HepG2 (cell line): ENCODE measurements around the gene PNN. TPM values are rescaled to one million over a fixed set of nuclear protein-coding genes. Genes with fewer than 3 reads are reported as not detected.
A peak's percentile ranks its signal among the peaks of the same experiment; 100 is the strongest.

Source experiments
- JDP2 ChIP-seq: sonication (generic); formaldehyde crosslinking; IDR thresholded peaks from 2 replicates; pipeline ENCODE4 v1.8.1; 2022; ENCODE audit warnings: missing genetic modification reagents, borderline replicate concordance
- KLF9 ChIP-seq: IDR thresholded peaks from 2 replicates; pipeline ENCODE4 v1.6.1; 2016; ENCODE audit warnings: low read depth
- PHF5A ChIP-seq: IDR thresholded peaks from one replicate; pipeline ENCODE4 v1.6.1; 2018; ENCODE audit warnings: low read depth, missing genetic modification reagents; ENCODE audit not compliant: unreplicated experiment
- RBM39 ChIP-seq: fragments of 200-400 bp; formaldehyde crosslinking; IDR thresholded peaks from one replicate; pipeline ENCODE4 v1.6.1; 2018; ENCODE audit warnings: antibody characterized with exemption, mild to moderate bottlenecking, low read depth, low read length; ENCODE audit not compliant: poor library complexity, severe bottlenecking
- RFXAP ChIP-seq: sonication (generic); formaldehyde crosslinking; IDR thresholded peaks from 2 replicates; pipeline ENCODE4 v1.4.0; 2020; ENCODE audit warnings: missing genetic modification reagents, borderline replicate concordance
- SMYD3 ChIP-seq: sonication (generic); formaldehyde crosslinking; IDR thresholded peaks from 2 replicates; pipeline ENCODE4 v1.8.1; 2023; ENCODE audit warnings: mild to moderate bottlenecking, missing genetic modification reagents
- TBX2 ChIP-seq: sonication (generic); formaldehyde crosslinking; IDR thresholded peaks from 2 replicates; pipeline ENCODE4 v1.5.0; 2020; ENCODE audit warnings: missing genetic modification reagents, mild to moderate bottlenecking, borderline replicate concordance
- YEATS2 ChIP-seq: sonication (generic); formaldehyde crosslinking; IDR thresholded peaks from 2 replicates; pipeline ENCODE4 v1.4.0; 2020; ENCODE audit warnings: missing genetic modification reagents, borderline replicate concordance
- ZNF501 ChIP-seq: sonication (generic); formaldehyde crosslinking; IDR thresholded peaks from 2 replicates; pipeline ENCODE4 v1.5.1; 2020; ENCODE audit warnings: mild to moderate bottlenecking, moderate library complexity, missing genetic modification reagents
- ZNF766 ChIP-seq: sonication (generic); formaldehyde crosslinking; IDR thresholded peaks from 2 replicates; pipeline ENCODE4 v1.5.0; 2020; ENCODE audit warnings: missing genetic modification reagents, borderline replicate concordance
- ZNF839 ChIP-seq: sonication (generic); formaldehyde crosslinking; IDR thresholded peaks from 2 replicates; pipeline ENCODE4 v1.4.0; 2020; ENCODE audit warnings: missing genetic modification reagents, mild to moderate bottlenecking, borderline replicate concordance
- polyA plus RNA-seq, 8 experiments: library from polyadenylated mRNA; depleted of rRNA in 3 of 8; stranded (reverse) in 7 of 8; unstranded in 1 of 8; fragments of >200 nt; fragmentation: Illumina TruSeq in 4 of 8; extraction: Trizol in 4 of 8; gene quantifications; 2 replicates each; pipeline versions ENCODE4 v1.2.1 to v1.2.3, GENCODE V29; 2011 to 2016; ENCODE audit warnings: low read depth in 4 of 8, missing spikeins in 1 of 8, mixed read lengths in 1 of 8; ENCODE audit not compliant: insufficient read depth in 1 of 8
- total RNA-seq, 5 experiments: library from RNA; depleted of rRNA; stranded (reverse); fragments of >200 nt; fragmentation: Illumina TruSeq; extraction: Trizol; gene quantifications; 2 replicates each; pipeline ENCODE4 v1.2.3, GENCODE V29; 2016; ENCODE audit warnings: low read depth in 1 of 5
- TF ChIP-seq, protein P1 (sequence below): sonication (generic); formaldehyde crosslinking; IDR thresholded peaks from 2 replicates; pipeline ENCODE4 v1.4.0; 2020; ENCODE audit warnings: missing genetic modification reagents
- TF ChIP-seq, protein P2 (sequence below), 2 experiments: fragments of 450-650 bp in 1 of 2; sonication (generic) in 1 of 2; formaldehyde crosslinking; IDR thresholded peaks; 2 replicates each; pipeline versions ENCODE4 v1.5.0 to v1.8.0; 2020 to 2022; ENCODE audit warnings: mild to moderate bottlenecking in 1 of 2, missing genetic modification reagents in 1 of 2
- TF ChIP-seq, protein P3 (sequence below): sonication (generic); formaldehyde crosslinking; IDR thresholded peaks from 2 replicates; pipeline ENCODE4 v1.5.1; 2020; ENCODE audit warnings: mild to moderate bottlenecking, missing genetic modification reagents, borderline replicate concordance
- TF ChIP-seq, protein P4 (sequence below): sonication (generic); formaldehyde crosslinking; IDR thresholded peaks from 2 replicates; pipeline ENCODE4 v1.8.0; 2022; ENCODE audit warnings: missing genetic modification reagents, mild to moderate bottlenecking, borderline replicate concordance

PNN gene
- total and polyA plus RNA-seq, 2 of the 13 experiments (the other 11 are each of a cell fraction or from before 2014, with no cell fraction given), result 58.0 to 214 TPM

DNA sequence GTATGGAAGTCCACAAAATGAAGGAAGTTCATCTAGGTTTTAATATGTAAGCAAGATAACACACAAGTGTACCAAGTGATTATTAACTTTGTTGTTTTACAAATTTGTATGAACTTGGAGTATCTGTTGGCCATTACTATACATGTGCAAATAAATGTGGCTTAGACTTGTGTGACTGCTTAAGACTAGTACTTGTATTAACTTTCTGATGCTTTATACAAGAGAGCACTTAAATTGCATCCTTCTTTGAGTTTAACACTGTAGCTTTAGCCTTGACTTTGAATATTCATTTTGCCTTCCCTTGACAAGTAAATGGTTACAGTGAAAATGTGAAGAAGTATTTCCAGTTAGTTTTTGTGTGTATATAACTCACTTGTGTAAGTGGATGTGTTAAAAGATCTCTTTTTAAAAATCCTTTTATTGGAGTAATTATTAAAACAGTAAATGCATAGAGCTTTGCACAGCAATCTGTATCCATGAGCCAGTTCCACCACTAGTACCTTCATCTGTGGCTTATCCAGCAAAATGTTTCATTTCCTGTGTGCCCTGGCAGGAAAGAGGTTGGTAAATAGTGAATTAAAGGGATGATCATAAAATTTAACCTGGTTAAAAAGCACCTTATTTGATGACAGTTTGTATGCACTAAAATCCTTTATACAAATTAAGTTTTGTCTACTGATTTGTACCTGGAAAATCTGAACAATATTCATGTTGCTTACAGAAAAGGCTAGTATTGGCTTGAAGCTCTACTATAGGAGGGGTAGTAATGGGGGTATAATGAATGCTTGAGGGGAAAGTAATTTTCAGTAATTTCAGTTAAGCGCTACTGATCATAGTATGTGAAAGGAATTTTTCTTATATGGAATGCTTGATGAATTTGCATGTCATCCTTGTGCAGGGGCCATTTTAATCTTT, 8.0 kb downstream of the PNN start (continued):
- TF ChIP-seq, protein P1, sequence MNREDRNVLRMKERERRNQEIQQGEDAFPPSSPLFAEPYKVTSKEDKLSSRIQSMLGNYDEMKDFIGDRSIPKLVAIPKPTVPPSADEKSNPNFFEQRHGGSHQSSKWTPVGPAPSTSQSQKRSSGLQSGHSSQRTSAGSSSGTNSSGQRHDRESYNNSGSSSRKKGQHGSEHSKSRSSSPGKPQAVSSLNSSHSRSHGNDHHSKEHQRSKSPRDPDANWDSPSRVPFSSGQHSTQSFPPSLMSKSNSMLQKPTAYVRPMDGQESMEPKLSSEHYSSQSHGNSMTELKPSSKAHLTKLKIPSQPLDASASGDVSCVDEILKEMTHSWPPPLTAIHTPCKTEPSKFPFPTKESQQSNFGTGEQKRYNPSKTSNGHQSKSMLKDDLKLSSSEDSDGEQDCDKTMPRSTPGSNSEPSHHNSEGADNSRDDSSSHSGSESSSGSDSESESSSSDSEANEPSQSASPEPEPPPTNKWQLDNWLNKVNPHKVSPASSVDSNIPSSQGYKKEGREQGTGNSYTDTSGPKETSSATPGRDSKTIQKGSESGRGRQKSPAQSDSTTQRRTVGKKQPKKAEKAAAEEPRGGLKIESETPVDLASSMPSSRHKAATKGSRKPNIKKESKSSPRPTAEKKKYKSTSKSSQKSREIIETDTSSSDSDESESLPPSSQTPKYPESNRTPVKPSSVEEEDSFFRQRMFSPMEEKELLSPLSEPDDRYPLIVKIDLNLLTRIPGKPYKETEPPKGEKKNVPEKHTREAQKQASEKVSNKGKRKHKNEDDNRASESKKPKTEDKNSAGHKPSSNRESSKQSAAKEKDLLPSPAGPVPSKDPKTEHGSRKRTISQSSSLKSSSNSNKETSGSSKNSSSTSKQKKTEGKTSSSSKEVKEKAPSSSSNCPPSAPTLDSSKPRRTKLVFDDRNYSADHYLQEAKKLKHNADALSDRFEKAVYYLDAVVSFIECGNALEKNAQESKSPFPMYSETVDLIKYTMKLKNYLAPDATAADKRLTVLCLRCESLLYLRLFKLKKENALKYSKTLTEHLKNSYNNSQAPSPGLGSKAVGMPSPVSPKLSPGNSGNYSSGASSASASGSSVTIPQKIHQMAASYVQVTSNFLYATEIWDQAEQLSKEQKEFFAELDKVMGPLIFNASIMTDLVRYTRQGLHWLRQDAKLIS (CRISPR knock-in tag), result no peak
- no peak for TF ChIP-seq TBX2 (CRISPR knock-in tag)
- TF ChIP-seq JDP2 (CRISPR knock-in tag), result no peak
- no peak for TF ChIP-seq RBM39
- TF ChIP-seq ZNF839, result no peak
- TF ChIP-seq PHF5A (CRISPR knock-in tag), result peak; percentile 38
- TF ChIP-seq KLF9 (CRISPR knock-in tag), result no peak
- TF ChIP-seq, protein P2, sequence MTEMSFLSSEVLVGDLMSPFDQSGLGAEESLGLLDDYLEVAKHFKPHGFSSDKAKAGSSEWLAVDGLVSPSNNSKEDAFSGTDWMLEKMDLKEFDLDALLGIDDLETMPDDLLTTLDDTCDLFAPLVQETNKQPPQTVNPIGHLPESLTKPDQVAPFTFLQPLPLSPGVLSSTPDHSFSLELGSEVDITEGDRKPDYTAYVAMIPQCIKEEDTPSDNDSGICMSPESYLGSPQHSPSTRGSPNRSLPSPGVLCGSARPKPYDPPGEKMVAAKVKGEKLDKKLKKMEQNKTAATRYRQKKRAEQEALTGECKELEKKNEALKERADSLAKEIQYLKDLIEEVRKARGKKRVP (CRISPR knock-in tag; IDR thresholded peaks at IDR 0.05), result 0 out of 4 replicates have a peak, but pooled peaks of 1 of the 2 experiments have one; percentile 5
- peak; percentile 42; the same call in 1 of the 2 replicates for TF ChIP-seq SMYD3 (CRISPR knock-in tag)
- no peak for TF ChIP-seq ZNF501 (CRISPR knock-in tag)
- TF ChIP-seq RFXAP (CRISPR knock-in tag), result no peak
- no peak for TF ChIP-seq ZNF766 (CRISPR knock-in tag)
- TF ChIP-seq, protein P3, sequence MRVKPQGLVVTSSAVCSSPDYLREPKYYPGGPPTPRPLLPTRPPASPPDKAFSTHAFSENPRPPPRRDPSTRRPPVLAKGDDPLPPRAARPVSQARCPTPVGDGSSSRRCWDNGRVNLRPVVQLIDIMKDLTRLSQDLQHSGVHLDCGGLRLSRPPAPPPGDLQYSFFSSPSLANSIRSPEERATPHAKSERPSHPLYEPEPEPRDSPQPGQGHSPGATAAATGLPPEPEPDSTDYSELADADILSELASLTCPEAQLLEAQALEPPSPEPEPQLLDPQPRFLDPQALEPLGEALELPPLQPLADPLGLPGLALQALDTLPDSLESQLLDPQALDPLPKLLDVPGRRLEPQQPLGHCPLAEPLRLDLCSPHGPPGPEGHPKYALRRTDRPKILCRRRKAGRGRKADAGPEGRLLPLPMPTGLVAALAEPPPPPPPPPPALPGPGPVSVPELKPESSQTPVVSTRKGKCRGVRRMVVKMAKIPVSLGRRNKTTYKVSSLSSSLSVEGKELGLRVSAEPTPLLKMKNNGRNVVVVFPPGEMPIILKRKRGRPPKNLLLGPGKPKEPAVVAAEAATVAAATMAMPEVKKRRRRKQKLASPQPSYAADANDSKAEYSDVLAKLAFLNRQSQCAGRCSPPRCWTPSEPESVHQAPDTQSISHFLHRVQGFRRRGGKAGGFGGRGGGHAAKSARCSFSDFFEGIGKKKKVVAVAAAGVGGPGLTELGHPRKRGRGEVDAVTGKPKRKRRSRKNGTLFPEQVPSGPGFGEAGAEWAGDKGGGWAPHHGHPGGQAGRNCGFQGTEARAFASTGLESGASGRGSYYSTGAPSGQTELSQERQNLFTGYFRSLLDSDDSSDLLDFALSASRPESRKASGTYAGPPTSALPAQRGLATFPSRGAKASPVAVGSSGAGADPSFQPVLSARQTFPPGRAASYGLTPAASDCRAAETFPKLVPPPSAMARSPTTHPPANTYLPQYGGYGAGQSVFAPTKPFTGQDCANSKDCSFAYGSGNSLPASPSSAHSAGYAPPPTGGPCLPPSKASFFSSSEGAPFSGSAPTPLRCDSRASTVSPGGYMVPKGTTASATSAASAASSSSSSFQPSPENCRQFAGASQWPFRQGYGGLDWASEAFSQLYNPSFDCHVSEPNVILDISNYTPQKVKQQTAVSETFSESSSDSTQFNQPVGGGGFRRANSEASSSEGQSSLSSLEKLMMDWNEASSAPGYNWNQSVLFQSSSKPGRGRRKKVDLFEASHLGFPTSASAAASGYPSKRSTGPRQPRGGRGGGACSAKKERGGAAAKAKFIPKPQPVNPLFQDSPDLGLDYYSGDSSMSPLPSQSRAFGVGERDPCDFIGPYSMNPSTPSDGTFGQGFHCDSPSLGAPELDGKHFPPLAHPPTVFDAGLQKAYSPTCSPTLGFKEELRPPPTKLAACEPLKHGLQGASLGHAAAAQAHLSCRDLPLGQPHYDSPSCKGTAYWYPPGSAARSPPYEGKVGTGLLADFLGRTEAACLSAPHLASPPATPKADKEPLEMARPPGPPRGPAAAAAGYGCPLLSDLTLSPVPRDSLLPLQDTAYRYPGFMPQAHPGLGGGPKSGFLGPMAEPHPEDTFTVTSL (CRISPR knock-in tag), result no peak
- TF ChIP-seq, protein P4, sequence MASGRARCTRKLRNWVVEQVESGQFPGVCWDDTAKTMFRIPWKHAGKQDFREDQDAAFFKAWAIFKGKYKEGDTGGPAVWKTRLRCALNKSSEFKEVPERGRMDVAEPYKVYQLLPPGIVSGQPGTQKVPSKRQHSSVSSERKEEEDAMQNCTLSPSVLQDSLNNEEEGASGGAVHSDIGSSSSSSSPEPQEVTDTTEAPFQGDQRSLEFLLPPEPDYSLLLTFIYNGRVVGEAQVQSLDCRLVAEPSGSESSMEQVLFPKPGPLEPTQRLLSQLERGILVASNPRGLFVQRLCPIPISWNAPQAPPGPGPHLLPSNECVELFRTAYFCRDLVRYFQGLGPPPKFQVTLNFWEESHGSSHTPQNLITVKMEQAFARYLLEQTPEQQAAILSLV, result no peak
- TF ChIP-seq YEATS2 (CRISPR knock-in tag), result no peak
